Endometrial microvascular endothelial cells (primary cell): Measurements from ENCODE around the gene SSBP2. TPM values are rescaled to one million over a fixed set of nuclear protein-coding genes. Genes with fewer than 3 reads are reported as not detected.

Experiments used
- in situ Hi-C: cut with HindIII; loops from 2 replicates; pipeline ENCODE4 v1.10.0; 2017; ENCODE audit warnings: low sequenced_read_pairs, low pct_unique_long_range_greater_than_20kb; ENCODE audit errors: inconsistent ontology term
- total RNA-seq: library from RNA; depleted of rRNA; stranded (reverse); fragments of >200 nt; gene quantifications from one replicate; pipeline ENCODE4 v1.2.3, GENCODE V29; 2015; ENCODE audit errors: inconsistent ontology term

Gene SSBP2
- total RNA-seq, 1 donor from 2014 or later, result 22.6 TPM

- in situ Hi-C loops, result no loop called here
Observed at GRCh38 chr5:81768935-81769452, 18.1 kb upstream of the SSBP2 start.

- in situ Hi-C loops, result no loop called here
Observed at GRCh38 chr5:81767938-81768337, 17.0 kb upstream of the SSBP2 start.

- in situ Hi-C loops, result no loop called here
Observed at GRCh38 chr5:81767097-81767496, 16.2 kb upstream of the SSBP2 start.

- in situ Hi-C loops, result no loop called here
Observed at GRCh38 chr5:81766611-81767010, 15.7 kb upstream of the SSBP2 start.

GRCh38 chr5:81763294-81763928 lies 12.5 kb upstream of the SSBP2 start:
- in situ Hi-C loops, result no loop called here

GRCh38 chr5:81762853-81763252 lies 12.0 kb upstream of the SSBP2 start:
- in situ Hi-C loops, result no loop called here

- in situ Hi-C loops, result no loop called here
Observed at GRCh38 chr5:81762401-81762800, 11.5 kb upstream of the SSBP2 start.

- in situ Hi-C loops, result no loop called here
Observed at GRCh38 chr5:81761970-81762369, 11.1 kb upstream of the SSBP2 start.

- in situ Hi-C loops, result no loop called here
Observed at GRCh38 chr5:81761270-81761669, 10.4 kb upstream of the SSBP2 start.

GRCh38 chr5:81760521-81760920 lies 9.6 kb upstream of the SSBP2 start:
- in situ Hi-C loops, result no loop called here

- in situ Hi-C loops, result no loop called here
Observed at GRCh38 chr5:81759632-81760005, 8.7 kb upstream of the SSBP2 start.

- in situ Hi-C loops, result no loop called here
Observed at GRCh38 chr5:81757404-81757803, 6.5 kb upstream of the SSBP2 start.

- in situ Hi-C loops, result no loop called here
Observed at GRCh38 chr5:81756016-81756415, 5.1 kb upstream of the SSBP2 start.

GRCh38 chr5:81755320-81755719 lies 4.4 kb upstream of the SSBP2 start:
- in situ Hi-C loops, result no loop called here

- in situ Hi-C loops, result no loop called here
Observed at GRCh38 chr5:81754621-81755020, 3.7 kb upstream of the SSBP2 start.

GRCh38 chr5:81753429-81753828 lies 2.5 kb upstream of the SSBP2 start:
- in situ Hi-C loops, result no loop called here

- in situ Hi-C loops, result no loop called here
Observed at GRCh38 chr5:81752644-81752963, 1.7 kb upstream of the SSBP2 start.

- in situ Hi-C loops, result no loop called here
Observed at GRCh38 chr5:81751836-81752643, 1.1 kb upstream of the SSBP2 start.

GRCh38 chr5:81750308-81751008 lies 439 bp downstream of the SSBP2 start:
- in situ Hi-C loops, result no loop called here
